ENCODE measurements around the gene CACNA1A.

- TF ChIP-seq CTCF (IDR thresholded peaks at IDR 0.05; ENCODE audit: poor library complexity) (no peak), EZH2 (IDR thresholded peaks at IDR 0.05; ENCODE audit: borderline replicate concordance) (no peak), EZH2phosphoT487 (IDR thresholded peaks at IDR 0.05; ENCODE audit: low read depth, severe bottlenecking, unreplicated experiment) (no peak)
Measured at GRCh38 chr19:13475044-13475443, 31.2 kb downstream of the CACNA1A start.
